Measurements from ENCODE around the gene G2E3. TPM values are rescaled to one million over a fixed set of nuclear protein-coding genes. Genes with fewer than 3 reads are reported as not detected.

The G2E3 gene
- total and polyA plus RNA-seq, 2 of the 4 experiments (the other 2 are of a cell fraction): 9.6 to 19.4 TPM

- Histone ChIP-seq H2BK120ac (ENCODE audit: low read depth, low read length) (no peak overlapping the region), H2BK15ac (ENCODE audit: low read depth, low read length) (no peak overlapping the region), H3K18ac (ENCODE audit: low read depth, low read length) (no peak overlapping the region), H3K4ac (ENCODE audit: low read depth, low read length) (no peak overlapping the region), H3K27me3 (ENCODE audit: control insufficient read depth, insufficient read depth, low read length) (no peaks in the 10 kb centered on the region), H4K8ac (ENCODE audit: low read depth in 2 of 2, low read length in 2 of 2) (no peak overlapping the region), H3K14ac (replicated peaks; ENCODE audit: low read depth, low read length) (no peak overlapping the region), H2BK20ac (ENCODE audit: low read depth, low read length) (no peak overlapping the region), H3K27ac (ENCODE audit: insufficient read depth, low read length) (no peak overlapping the region), H2AK9ac (replicated peaks; ENCODE audit: low read depth, low read length, poor library complexity) (no peak overlapping the region), H3K9me3 (ENCODE audit: control insufficient read depth, insufficient read depth, low read length) (no peaks in the 10 kb centered on the region), H2AFZ (replicated peaks; ENCODE audit: low read length, poor library complexity) (no peak overlapping the region), H2BK5ac (ENCODE audit: low read depth, low read length, poor library complexity, severe bottlenecking) (no peak overlapping the region), H3K4me3 (ENCODE audit: insufficient read depth, low read depth, low read length) (no peak overlapping the region), H4K20me1 (ENCODE audit: insufficient read depth, low read length) (no peaks in the 10 kb centered on the region), H3K9ac (ENCODE audit: low read depth, low read length) (no peak overlapping the region), H3K56ac (ENCODE audit: extremely low read depth, insufficient read depth, low read length) (no peak overlapping the region), H3K4me1 (ENCODE audit: control insufficient read depth, insufficient read depth, low read length) (no peaks in the 10 kb centered on the region), H2AK5ac (ENCODE audit: low read depth, low read length) (no peak overlapping the region), H3K79me1 (ENCODE audit: low read depth in 1 of 2, low read length in 2 of 2) (peaks cover 12 to 13% of the 10 kb centered on the region in 2 experiments), H3K9me1 (ENCODE audit: insufficient read depth, low read length) (peaks cover 5% of the 10 kb centered on the region; the same call in 1 of the 2 replicates), H3K23ac (ENCODE audit: low read depth, low read length) (no peak overlapping the region), H4K91ac (ENCODE audit: insufficient read depth, low read depth, low read length) (no peak overlapping the region), H4K5ac (ENCODE audit: low read depth, low read length) (no peak overlapping the region), H3K4me2 (ENCODE audit: low read depth, low read length) (no peak overlapping the region), H3K36me3 (ENCODE audit: control insufficient read depth, insufficient read depth, low read length) (peaks cover 2% of the 10 kb centered on the region)
- ChIA-PET POLR2A (ENCODE audit: unreplicated experiment) (no interaction called here), CTCF (no interaction called here)
- intact Hi-C loops (cut with micrococcal nuclease): no loop called here
- DNase-seq (no peak), ATAC-seq (ENCODE audit: low read depth) (no peak)
- TF ChIP-seq CTCF (conservative IDR thresholded peaks at IDR 0.05; ENCODE audit: low read depth, low read length) (no peak), ELK1 (IDR thresholded peaks at IDR 0.05; ENCODE audit: borderline replicate concordance, low read depth, low read length) (no peak), MXI1 (IDR thresholded peaks at IDR 0.05; ENCODE audit: borderline replicate concordance, low read depth, low read length) (no peak), RFX5 (IDR thresholded peaks at IDR 0.05; ENCODE audit: low read depth, low read length) (no peak), FOS (IDR thresholded peaks at IDR 0.05; ENCODE audit: low read depth, low read length) (no peak), CEBPB (IDR thresholded peaks at IDR 0.05; ENCODE audit: low read depth, low read length) (no peak), BHLHE40 (IDR thresholded peaks at IDR 0.05; ENCODE audit: low read depth, low read length) (no peak), USF2 (IDR thresholded peaks at IDR 0.05; ENCODE audit: low read depth, low read length) (no peak), MAFK (IDR thresholded peaks at IDR 0.05; ENCODE audit: low read depth, low read length) (no peak), NFE2L2 (IDR thresholded peaks at IDR 0.05; ENCODE audit: low read depth, low read length) (no peak)
- dilution Hi-C loops (cut with HindIII; ENCODE audit: low sequenced_read_pairs, unreplicated experiment): no loop called here
- 100% methylated on average over 2 of the region's 2 CpGs; no CpG with 5 or more reads in 1 of the 2 experiments for WGBS, 2 experiments (ENCODE audit: extremely low coverage in 2 of 2, insufficient read length in 1 of 2)
- BruUV-seq (replicated peaks): no TSS peak
- in situ Hi-C loops (cut with MboI; ENCODE audit: low sequenced_read_pairs): no loop called here
Observed at GRCh38 chr14:30614155-30614554, 55.2 kb downstream of the G2E3 start.

All from IMR-90 (cell line).